HEK293 (cell line): ENCODE measurements around the gene RNF19B.
A peak's percentile ranks its signal among the peaks of the same experiment; 100 is the strongest.

Source experiments
- BCL11A ChIP-seq: fragments of 450-650 bp; formaldehyde crosslinking; IDR thresholded peaks from 2 replicates; pipeline ENCODE4 v1.5.1; 2016; ENCODE audit warnings: low read depth, missing biosample characterization, missing genetic modification characterization
- FEZF1 ChIP-seq: fragments of 450-650 bp; formaldehyde crosslinking; IDR thresholded peaks from 2 replicates; pipeline ENCODE4 v1.5.1; 2016; ENCODE audit warnings: missing biosample characterization, missing genetic modification characterization
- OSR2 ChIP-seq: fragments of 450-650 bp; formaldehyde crosslinking; IDR thresholded peaks from 2 replicates; pipeline ENCODE4 v1.5.1; 2016; ENCODE audit warnings: missing biosample characterization, missing genetic modification characterization
- SALL2 ChIP-seq: fragments of 450-650 bp; formaldehyde crosslinking; IDR thresholded peaks from 2 replicates; pipeline ENCODE4 v1.5.0; 2017; ENCODE audit warnings: missing biosample characterization, mild to moderate bottlenecking, missing genetic modification characterization, borderline replicate concordance
- SCRT2 ChIP-seq: fragments of 450-650 bp; formaldehyde crosslinking; IDR thresholded peaks from 2 replicates; pipeline ENCODE4 v1.5.1; 2016; ENCODE audit warnings: missing biosample characterization, missing genetic modification characterization
- ZBTB7A ChIP-seq: fragments of 450-650 bp; formaldehyde crosslinking; IDR thresholded peaks from 2 replicates; pipeline ENCODE4 v1.5.1; 2016; ENCODE audit warnings: low read depth, missing biosample characterization, missing genetic modification characterization
- ZNF132 ChIP-seq: fragments of 450-650 bp; formaldehyde crosslinking; IDR thresholded peaks from 2 replicates; pipeline ENCODE4 v1.5.1; 2017; ENCODE audit warnings: missing biosample characterization, missing genetic modification characterization, borderline replicate concordance
- ZNF140 ChIP-seq: fragments of 450-650 bp; formaldehyde crosslinking; IDR thresholded peaks from 2 replicates; pipeline ENCODE4 v1.5.1; 2016; ENCODE audit warnings: missing biosample characterization, missing genetic modification characterization
- ZNF239 ChIP-seq: fragments of 450-650 bp; formaldehyde crosslinking; IDR thresholded peaks from 2 replicates; pipeline ENCODE4 v1.5.1; 2016; ENCODE audit warnings: missing biosample characterization, missing genetic modification characterization
- ZNF391 ChIP-seq: fragments of 450-650 bp; formaldehyde crosslinking; IDR thresholded peaks from 2 replicates; pipeline ENCODE4 v1.5.1; 2016; ENCODE audit warnings: low read depth, missing biosample characterization, missing genetic modification characterization, borderline replicate concordance
- ZNF416 ChIP-seq: fragments of 450-650 bp; formaldehyde crosslinking; IDR thresholded peaks from 2 replicates; pipeline ENCODE4 v1.5.1; 2016; ENCODE audit warnings: missing biosample characterization, missing genetic modification characterization
- ZNF548 ChIP-seq: fragments of 450-650 bp; formaldehyde crosslinking; IDR thresholded peaks from 2 replicates; pipeline ENCODE4 v1.5.1; 2016; ENCODE audit warnings: missing biosample characterization, missing genetic modification characterization
- ZNF654 ChIP-seq: fragments of 450-650 bp; formaldehyde crosslinking; IDR thresholded peaks from 2 replicates; pipeline ENCODE4 v1.5.1; 2016; ENCODE audit warnings: low read depth, missing biosample characterization, missing genetic modification characterization
- ZNF768 ChIP-seq: fragments of 450-650 bp; formaldehyde crosslinking; IDR thresholded peaks from 2 replicates; pipeline ENCODE4 v1.5.1; 2018; ENCODE audit warnings: missing biosample characterization, mild to moderate bottlenecking, missing genetic modification characterization
- ZNF837 ChIP-seq: fragments of 450-650 bp; formaldehyde crosslinking; IDR thresholded peaks from 2 replicates; pipeline ENCODE4 v1.5.1; 2016; ENCODE audit warnings: missing biosample characterization, missing genetic modification characterization
- ZSCAN30 ChIP-seq: fragments of 450-650 bp; IDR thresholded peaks from 2 replicates; pipeline ENCODE4 v1.5.1; 2018; ENCODE audit warnings: missing biosample characterization, mild to moderate bottlenecking, missing genetic modification characterization, moderate library complexity
- TF ChIP-seq, protein P1 (sequence below): fragments of 450-650 bp; formaldehyde crosslinking; conservative IDR thresholded peaks from 2 replicates; pipeline ENCODE4 v1.5.1; 2016; ENCODE audit warnings: low read depth, missing biosample characterization, missing genetic modification characterization
- TF ChIP-seq, protein P2 (sequence below): IDR thresholded peaks from 2 replicates; pipeline ENCODE4 v1.6.1; 2011; ENCODE audit warnings: mild to moderate bottlenecking, low read depth, low read length, borderline replicate concordance
- TF ChIP-seq, protein P3 (sequence below): fragments of 450-650 bp; formaldehyde crosslinking; IDR thresholded peaks from 2 replicates; pipeline ENCODE4 v1.5.1; 2016; ENCODE audit warnings: missing biosample characterization, missing genetic modification characterization, low read depth
- TF ChIP-seq, protein P4 (sequence below): fragments of 450-650 bp; formaldehyde crosslinking; IDR thresholded peaks from 2 replicates; pipeline ENCODE4 v1.5.1; 2017; ENCODE audit warnings: missing biosample characterization, missing genetic modification characterization

The RNF19B gene

DNA sequence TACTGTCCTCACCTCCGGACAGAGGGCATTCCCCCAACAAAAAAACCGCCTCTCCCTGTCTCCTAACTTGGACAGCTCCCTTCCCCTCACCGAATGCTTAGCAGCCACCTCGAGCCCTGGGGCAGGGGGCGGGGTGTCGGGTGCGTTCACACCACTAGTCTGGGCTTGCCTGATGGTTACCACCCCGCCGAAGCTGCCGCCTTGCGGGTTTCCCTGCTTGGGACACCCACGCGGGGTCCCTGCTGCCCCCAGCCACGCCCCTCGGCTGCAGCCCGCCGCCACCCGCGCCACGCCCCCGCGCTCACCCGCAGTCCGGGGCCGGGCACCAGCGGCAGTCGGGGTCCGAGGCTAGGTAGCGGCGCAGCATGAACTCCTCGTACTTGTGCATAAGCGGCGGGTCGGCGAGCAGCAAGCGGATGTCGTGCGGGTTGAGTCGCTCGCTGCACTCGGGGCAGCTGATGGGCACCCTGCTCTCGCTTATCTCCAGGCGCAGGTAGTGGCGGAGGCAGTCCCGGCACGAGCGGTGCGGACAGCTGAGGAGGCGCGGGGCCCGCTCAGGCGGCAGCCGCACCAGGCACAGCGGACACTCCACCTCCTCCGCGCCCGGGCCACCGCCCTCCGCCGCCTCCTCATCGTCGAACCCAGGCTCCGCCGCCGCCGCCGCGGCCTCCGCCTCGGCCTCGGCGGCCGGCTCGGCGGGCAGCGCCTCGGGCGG is 706 bp downstream of the RNF19B start (continued):
- TF ChIP-seq ZNF654 (no peak), ZBTB7A (tag by site-specific recombination) (peak; percentile 54; the same call in 1 of the 2 replicates), SALL2 (no peak), ZNF768 (tag by site-specific recombination) (no peak), ZNF140 (tag by site-specific recombination) (no peak), ZNF416 (tag by site-specific recombination) (no peak), SCRT2 (tag by site-specific recombination) (no peak), ZNF239 (tag by site-specific recombination) (no peak), ZNF548 (tag by site-specific recombination) (no peak), BCL11A (no peak; the same call in 1 of the 2 replicates), ZNF837 (tag by site-specific recombination) (no peak), ZSCAN30 (tag by site-specific recombination) (no peak; the same call in 1 of the 2 replicates), FEZF1 (tag by site-specific recombination) (no peak), ZNF132 (tag by site-specific recombination) (no peak), ZNF391 (tag by site-specific recombination) (no peak; the same call in 1 of the 2 replicates), OSR2 (tag by site-specific recombination) (0 out of 2 replicates have a peak, but pooled peaks have one; percentile 25)
- TF ChIP-seq, protein P1, sequence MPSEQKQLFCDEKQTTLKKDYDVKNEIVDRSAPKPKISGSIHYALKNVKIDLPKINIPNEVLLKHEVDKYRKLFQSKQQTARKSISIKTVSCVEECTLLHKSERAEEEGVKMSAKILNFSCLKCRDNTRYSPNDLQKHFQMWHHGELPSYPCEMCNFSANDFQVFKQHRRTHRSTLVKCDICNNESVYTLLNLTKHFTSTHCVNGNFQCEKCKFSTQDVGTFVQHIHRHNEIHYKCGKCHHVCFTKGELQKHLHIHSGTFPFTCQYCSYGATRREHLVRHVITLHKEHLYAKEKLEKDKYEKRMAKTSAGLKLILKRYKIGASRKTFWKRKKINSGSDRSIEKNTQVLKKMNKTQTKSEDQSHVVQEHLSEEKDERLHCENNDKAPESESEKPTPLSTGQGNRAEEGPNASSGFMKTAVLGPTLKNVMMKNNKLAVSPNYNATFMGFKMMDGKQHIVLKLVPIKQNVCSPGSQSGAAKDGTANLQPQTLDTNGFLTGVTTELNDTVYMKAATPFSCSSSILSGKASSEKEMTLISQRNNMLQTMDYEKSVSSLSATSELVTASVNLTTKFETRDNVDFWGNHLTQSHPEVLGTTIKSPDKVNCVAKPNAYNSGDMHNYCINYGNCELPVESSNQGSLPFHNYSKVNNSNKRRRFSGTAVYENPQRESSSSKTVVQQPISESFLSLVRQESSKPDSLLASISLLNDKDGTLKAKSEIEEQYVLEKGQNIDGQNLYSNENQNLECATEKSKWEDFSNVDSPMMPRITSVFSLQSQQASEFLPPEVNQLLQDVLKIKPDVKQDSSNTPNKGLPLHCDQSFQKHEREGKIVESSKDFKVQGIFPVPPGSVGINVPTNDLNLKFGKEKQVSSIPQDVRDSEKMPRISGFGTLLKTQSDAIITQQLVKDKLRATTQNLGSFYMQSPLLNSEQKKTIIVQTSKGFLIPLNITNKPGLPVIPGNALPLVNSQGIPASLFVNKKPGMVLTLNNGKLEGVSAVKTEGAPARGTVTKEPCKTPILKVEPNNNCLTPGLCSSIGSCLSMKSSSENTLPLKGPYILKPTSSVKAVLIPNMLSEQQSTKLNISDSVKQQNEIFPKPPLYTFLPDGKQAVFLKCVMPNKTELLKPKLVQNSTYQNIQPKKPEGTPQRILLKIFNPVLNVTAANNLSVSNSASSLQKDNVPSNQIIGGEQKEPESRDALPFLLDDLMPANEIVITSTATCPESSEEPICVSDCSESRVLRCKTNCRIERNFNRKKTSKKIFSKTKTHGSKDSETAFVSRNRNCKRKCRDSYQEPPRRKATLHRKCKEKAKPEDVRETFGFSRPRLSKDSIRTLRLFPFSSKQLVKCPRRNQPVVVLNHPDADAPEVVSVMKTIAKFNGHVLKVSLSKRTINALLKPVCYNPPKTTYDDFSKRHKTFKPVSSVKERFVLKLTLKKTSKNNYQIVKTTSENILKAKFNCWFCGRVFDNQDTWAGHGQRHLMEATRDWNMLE (tag by site-specific recombination) = no peak
- TF ChIP-seq, protein P2, sequence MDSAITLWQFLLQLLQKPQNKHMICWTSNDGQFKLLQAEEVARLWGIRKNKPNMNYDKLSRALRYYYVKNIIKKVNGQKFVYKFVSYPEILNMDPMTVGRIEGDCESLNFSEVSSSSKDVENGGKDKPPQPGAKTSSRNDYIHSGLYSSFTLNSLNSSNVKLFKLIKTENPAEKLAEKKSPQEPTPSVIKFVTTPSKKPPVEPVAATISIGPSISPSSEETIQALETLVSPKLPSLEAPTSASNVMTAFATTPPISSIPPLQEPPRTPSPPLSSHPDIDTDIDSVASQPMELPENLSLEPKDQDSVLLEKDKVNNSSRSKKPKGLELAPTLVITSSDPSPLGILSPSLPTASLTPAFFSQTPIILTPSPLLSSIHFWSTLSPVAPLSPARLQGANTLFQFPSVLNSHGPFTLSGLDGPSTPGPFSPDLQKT = no peak
- TF ChIP-seq, protein P3, sequence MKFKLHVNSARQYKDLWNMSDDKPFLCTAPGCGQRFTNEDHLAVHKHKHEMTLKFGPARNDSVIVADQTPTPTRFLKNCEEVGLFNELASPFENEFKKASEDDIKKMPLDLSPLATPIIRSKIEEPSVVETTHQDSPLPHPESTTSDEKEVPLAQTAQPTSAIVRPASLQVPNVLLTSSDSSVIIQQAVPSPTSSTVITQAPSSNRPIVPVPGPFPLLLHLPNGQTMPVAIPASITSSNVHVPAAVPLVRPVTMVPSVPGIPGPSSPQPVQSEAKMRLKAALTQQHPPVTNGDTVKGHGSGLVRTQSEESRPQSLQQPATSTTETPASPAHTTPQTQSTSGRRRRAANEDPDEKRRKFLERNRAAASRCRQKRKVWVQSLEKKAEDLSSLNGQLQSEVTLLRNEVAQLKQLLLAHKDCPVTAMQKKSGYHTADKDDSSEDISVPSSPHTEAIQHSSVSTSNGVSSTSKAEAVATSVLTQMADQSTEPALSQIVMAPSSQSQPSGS = no peak
- TF ChIP-seq, protein P4, sequence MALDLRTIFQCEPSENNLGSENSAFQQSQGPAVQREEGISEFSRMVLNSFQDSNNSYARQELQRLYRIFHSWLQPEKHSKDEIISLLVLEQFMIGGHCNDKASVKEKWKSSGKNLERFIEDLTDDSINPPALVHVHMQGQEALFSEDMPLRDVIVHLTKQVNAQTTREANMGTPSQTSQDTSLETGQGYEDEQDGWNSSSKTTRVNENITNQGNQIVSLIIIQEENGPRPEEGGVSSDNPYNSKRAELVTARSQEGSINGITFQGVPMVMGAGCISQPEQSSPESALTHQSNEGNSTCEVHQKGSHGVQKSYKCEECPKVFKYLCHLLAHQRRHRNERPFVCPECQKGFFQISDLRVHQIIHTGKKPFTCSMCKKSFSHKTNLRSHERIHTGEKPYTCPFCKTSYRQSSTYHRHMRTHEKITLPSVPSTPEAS = no peak
